ENCODE measurements around the gene OR2H1. TPM values are rescaled to one million over a fixed set of nuclear protein-coding genes. Genes with fewer than 3 reads are reported as not detected.
A peak's percentile ranks its signal among the peaks of the same experiment; 100 is the strongest.

OR2H1 gene
- total and polyA plus RNA-seq, 8 donors = not detected

- TF ChIP-seq CTCF (IDR thresholded peaks at IDR 0.05) = no peak
- WGBS, 2 donors = 72 to 79% methylated on average over 5 of the region's 5 CpGs
- no peaks in the 10 kb centered on the region for H3K36me3 ChIP-seq
- no peak overlapping the region for H3K27ac ChIP-seq
- H3K9me3 ChIP-seq = no peaks in the 10 kb centered on the region
- intact Hi-C loops (cut with DNase I) = no loop called here
- FAIRE-seq = no peak
- no peak overlapping the region for H3K4me3 ChIP-seq
- ATAC-seq = no peak
- DNase-seq = no peak
- H3K27me3 ChIP-seq = no peaks in the 10 kb centered on the region
- H3K4me1 ChIP-seq = no peaks in the 10 kb centered on the region
These were observed 21.8 kb downstream of the OR2H1 start for GRCh38 chr6:29478740-29479139.

GRCh38 chr6:29479560-29479959, 22.6 kb downstream of the OR2H1 start:
- H3K4me3 ChIP-seq = no peak overlapping the region
- H3K27me3 ChIP-seq = no peaks in the 10 kb centered on the region
- H3K36me3 ChIP-seq = no peaks in the 10 kb centered on the region
- DNase-seq (no peak), ATAC-seq (no peak), FAIRE-seq (no peak)
- intact Hi-C loops (cut with DNase I) = no loop called here
- no peak for TF ChIP-seq CTCF (IDR thresholded peaks at IDR 0.05)
- WGBS, 2 donors = 66 to 74% methylated on average over 2 of the region's 2 CpGs
- H3K27ac ChIP-seq = no peak overlapping the region
- H3K4me1 ChIP-seq = no peaks in the 10 kb centered on the region
- no peaks in the 10 kb centered on the region for H3K9me3 ChIP-seq

DNA sequence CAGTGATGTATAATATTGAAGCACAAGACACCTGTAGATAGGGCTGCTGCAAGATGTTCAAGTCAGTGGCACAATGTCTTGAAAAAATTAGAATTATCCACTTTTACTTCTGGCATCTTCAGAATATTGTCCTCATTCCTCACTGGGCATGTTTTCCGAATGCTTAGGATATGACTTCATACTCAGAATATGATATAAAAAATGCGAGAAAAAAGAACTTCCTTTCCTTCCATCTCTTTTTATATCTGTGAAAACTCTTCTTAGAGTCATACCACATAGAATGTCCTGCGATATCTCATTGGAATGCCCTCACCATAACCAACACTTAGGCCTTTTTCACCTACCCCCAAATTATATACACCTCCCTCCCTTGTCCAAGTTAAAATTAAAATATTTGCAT, 26.2 kb downstream of the OR2H1 start:
- H3K27me3 ChIP-seq = no peaks in the 10 kb centered on the region
- DNase-seq = no peak
- H3K27ac ChIP-seq = no peak overlapping the region
- intact Hi-C loops (cut with DNase I) = no loop called here
- no peaks in the 10 kb centered on the region for H3K36me3 ChIP-seq
- H3K9me3 ChIP-seq = no peaks in the 10 kb centered on the region
- FAIRE-seq = no peak
- no peak overlapping the region for H3K4me3 ChIP-seq
- no peak for TF ChIP-seq CTCF (IDR thresholded peaks at IDR 0.05)
- ATAC-seq = no peak
- WGBS, 2 donors = 74 to 87% methylated on average over 3 of the region's 3 CpGs
- H3K4me1 ChIP-seq = no peaks in the 10 kb centered on the region

GRCh38 chr6:29483735-29484134, 26.8 kb downstream of the OR2H1 start:
- peak in 1 of 4 donors; percentile 29 for ATAC-seq
- intact Hi-C loops (cut with DNase I) = no loop called here

GRCh38 chr6:29486577-29486976, 29.6 kb downstream of the OR2H1 start:
- intact Hi-C loops (cut with DNase I) = no loop called here
- Histone ChIP-seq H3K4me3 (no peak overlapping the region), H3K27me3 (no peaks in the 10 kb centered on the region), H3K27ac (no peak overlapping the region), H3K36me3 (no peaks in the 10 kb centered on the region), H3K4me1 (no peaks in the 10 kb centered on the region), H3K9me3 (no peaks in the 10 kb centered on the region)
- TF ChIP-seq CTCF (IDR thresholded peaks at IDR 0.05) = no peak
- WGBS, 2 donors = 35 to 64% methylated on average over 4 of the region's 4 CpGs
- no peak for DNase-seq
- FAIRE-seq = no peak
- no peak for ATAC-seq

More at GRCh38 chr6:29483735-29484134, 26.8 kb downstream of the OR2H1 start:
- Histone ChIP-seq H3K4me1 (no peaks in the 10 kb centered on the region), H3K27ac (no peak overlapping the region), H3K27me3 (no peaks in the 10 kb centered on the region), H3K36me3 (no peaks in the 10 kb centered on the region), H3K4me3 (no peak overlapping the region), H3K9me3 (no peaks in the 10 kb centered on the region)
- DNase-seq (no peak), FAIRE-seq (no peak)
- TF ChIP-seq CTCF (IDR thresholded peaks at IDR 0.05) = no peak
- 24 to 25% methylated on average over 1 of the region's 1 CpG for WGBS, 2 donors
